Uterus (tissue), 4 donors: ENCODE data around the gene GDI1. TPM values are rescaled to one million over a fixed set of nuclear protein-coding genes. Genes with fewer than 3 reads are reported as not detected.

ENCODE experiments used
- DNase-seq, 2 donors: peaks; one replicate each; pipeline ENCODE4 v3.0.0-alpha.2; 2019 to 2020
- H3K27ac ChIP-seq, 2 donors: fragments of 200-600 bp; sonication (generic); 1 replicate in 1 of 2; 2 replicates in 1 of 2; pipeline ENCODE4 v1.5.1; 2016 to 2018
- H3K27me3 ChIP-seq, 2 donors: fragments of 200-600 bp; sonication (generic); one replicate each; pipeline ENCODE4 v1.5.1; 2018 to 2019; ENCODE audit warnings: control low read depth in 1 of 2
- H3K36me3 ChIP-seq, 2 donors: fragments of 200-600 bp; sonication (generic); one replicate each; pipeline ENCODE4 v1.5.1; 2019; ENCODE audit warnings: control low read depth in 1 of 2
- H3K4me1 ChIP-seq, 2 donors: fragments of 200-600 bp; sonication (generic); one replicate each; pipeline ENCODE4 v1.5.1; 2018 to 2019; ENCODE audit warnings: control low read depth in 1 of 2
- H3K4me3 ChIP-seq, 2 donors: fragments of 200-600 bp; sonication (generic); 1 replicate in 1 of 2; 2 replicates in 1 of 2; pipeline ENCODE4 v1.5.1; 2018 to 2019; ENCODE audit warnings: mild to moderate bottlenecking in 1 of 2
- H3K9me3 ChIP-seq, 2 donors: fragments of 200-600 bp; sonication (generic); one replicate each; pipeline ENCODE4 v1.5.1; 2019; ENCODE audit warnings: control low read depth in 1 of 2
- POLR2A ChIP-seq, 2 donors: fragments of 450-650 bp; IDR thresholded peaks; one replicate each; pipeline ENCODE4 v1.6.1; 2016; ENCODE audit warnings: antibody characterized with exemption in 2 of 2, mild to moderate bottlenecking in 1 of 2, moderate library complexity in 1 of 2
- intact Hi-C: fragments of 100-400 bp; cut with DNase I; formaldehyde crosslinking; loops from one replicate; pipeline ENCODE4 v1.15.1; 2023; ENCODE audit warnings: low total_unique reads
- total RNA-seq, 4 donors: library from RNA; depleted of rRNA in 3 of 4; stranded (reverse); fragments of >200 nt in 3 of 4; gene quantifications; one replicate each; pipeline versions ENCODE4 v1.1.0 to v1.2.4, GENCODE V29; 2014 to 2023
- TF ChIP-seq, protein P1 (sequence below), 4 experiments: fragments of 200-600 bp in 2 of 4; fragments of 450-650 bp in 2 of 4; sonication (generic) in 2 of 4; IDR thresholded peaks; one replicate each; pipeline ENCODE4 v1.5.1; 2016 to 2019; ENCODE audit warnings: antibody characterized with exemption in 4 of 4, mild to moderate bottlenecking in 2 of 4, moderate library complexity in 1 of 4
- donor health status: DM: yes; HTN: yes; CAD: no.

GDI1 gene
- total RNA-seq, 4 donors from 2014 or later, result 100.0 to 175 (median 135) TPM

DNA sequence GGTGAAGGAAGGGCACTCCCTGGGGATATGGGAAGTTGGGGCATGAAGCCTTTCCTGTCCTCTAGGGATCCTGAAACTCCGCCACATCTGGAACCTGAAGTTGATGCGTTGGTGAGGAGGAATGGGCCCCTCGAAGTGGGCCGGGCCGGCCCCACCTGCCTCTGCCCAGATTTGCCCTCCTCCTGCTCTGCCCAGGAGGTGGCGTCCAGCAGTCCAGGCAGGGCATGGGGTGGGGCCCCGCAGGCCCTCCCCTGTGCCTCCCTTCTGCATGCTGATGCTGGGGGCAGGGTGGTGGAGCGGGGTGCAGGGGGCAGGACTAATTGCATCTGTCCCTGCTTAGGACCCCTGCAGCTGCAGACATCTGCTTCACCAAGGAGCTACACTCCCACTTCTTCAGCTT lies 23.8 kb upstream of the GDI1 start:
- intact Hi-C loops, result no loop called here
- Histone ChIP-seq H3K9me3 (no peaks in the 10 kb centered on the region), H3K4me3 (no peak overlapping the region), H3K4me1 (no peaks in the 10 kb centered on the region), H3K36me3 (no peaks in the 10 kb centered on the region), H3K27me3 (no peaks in the 10 kb centered on the region), H3K27ac (peak overlapping the region in 1 of 2 donors; percentile 93)
- TF ChIP-seq, protein P1, sequence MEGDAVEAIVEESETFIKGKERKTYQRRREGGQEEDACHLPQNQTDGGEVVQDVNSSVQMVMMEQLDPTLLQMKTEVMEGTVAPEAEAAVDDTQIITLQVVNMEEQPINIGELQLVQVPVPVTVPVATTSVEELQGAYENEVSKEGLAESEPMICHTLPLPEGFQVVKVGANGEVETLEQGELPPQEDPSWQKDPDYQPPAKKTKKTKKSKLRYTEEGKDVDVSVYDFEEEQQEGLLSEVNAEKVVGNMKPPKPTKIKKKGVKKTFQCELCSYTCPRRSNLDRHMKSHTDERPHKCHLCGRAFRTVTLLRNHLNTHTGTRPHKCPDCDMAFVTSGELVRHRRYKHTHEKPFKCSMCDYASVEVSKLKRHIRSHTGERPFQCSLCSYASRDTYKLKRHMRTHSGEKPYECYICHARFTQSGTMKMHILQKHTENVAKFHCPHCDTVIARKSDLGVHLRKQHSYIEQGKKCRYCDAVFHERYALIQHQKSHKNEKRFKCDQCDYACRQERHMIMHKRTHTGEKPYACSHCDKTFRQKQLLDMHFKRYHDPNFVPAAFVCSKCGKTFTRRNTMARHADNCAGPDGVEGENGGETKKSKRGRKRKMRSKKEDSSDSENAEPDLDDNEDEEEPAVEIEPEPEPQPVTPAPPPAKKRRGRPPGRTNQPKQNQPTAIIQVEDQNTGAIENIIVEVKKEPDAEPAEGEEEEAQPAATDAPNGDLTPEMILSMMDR (IDR thresholded peaks at IDR 0.05), result no peak
- TF ChIP-seq POLR2A (IDR thresholded peaks at IDR 0.05), result no peak
- no peak for DNase-seq

DNA sequence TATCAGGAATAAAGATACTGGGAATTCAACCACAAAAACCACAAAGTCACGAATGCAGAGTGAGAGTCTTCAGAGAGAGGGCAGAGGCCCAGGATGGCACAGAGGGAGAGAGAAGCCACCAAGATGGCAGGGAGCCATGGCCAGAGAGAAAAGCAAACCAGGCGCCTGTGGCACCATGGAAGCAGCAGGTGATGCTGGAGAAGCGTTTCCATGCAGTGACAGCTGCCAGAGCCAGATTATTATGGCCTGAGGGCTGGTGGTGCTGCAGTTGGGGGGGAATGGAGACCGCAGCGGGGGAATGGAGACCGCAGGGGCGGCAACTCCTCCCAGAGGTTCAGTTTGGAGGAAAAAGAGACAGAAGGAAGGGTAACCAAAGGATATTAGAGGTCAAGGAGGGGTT lies 19.8 kb upstream of the GDI1 start:
- no peaks in the 10 kb centered on the region for H3K4me1 ChIP-seq
- H3K4me3 ChIP-seq, result no peak overlapping the region
- no peak overlapping the region for H3K27ac ChIP-seq
- intact Hi-C loops, result no loop called here
- no peaks in the 10 kb centered on the region for H3K9me3 ChIP-seq
- TF ChIP-seq, protein P1 (IDR thresholded peaks at IDR 0.05), result no peak
- no peak for TF ChIP-seq POLR2A (IDR thresholded peaks at IDR 0.05)
- no peaks in the 10 kb centered on the region for H3K27me3 ChIP-seq
- DNase-seq, result no peak
- H3K36me3 ChIP-seq, result no peaks in the 10 kb centered on the region

DNA sequence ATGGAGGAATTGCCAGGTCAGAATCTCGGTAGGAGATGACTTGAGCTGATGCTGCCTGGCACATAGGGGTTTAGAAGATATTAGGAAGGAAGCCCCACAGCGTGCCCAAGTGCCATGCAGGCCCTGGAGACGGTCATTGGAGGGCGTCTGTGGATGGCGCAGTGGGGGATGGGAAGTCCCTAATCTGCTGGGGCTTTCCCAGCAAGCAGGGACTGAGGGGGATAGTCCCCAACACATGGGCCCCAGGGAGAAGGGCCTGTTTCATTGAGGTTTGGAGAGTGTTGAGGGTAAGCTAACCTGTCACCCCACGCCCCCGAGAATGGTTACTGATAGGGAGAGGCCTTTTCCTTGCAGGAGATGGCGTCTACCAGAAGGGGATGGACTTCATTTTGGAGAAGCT lies 17.8 kb upstream of the GDI1 start:
- no peaks in the 10 kb centered on the region for H3K4me1 ChIP-seq
- intact Hi-C loops, result no loop called here
- no peak for TF ChIP-seq POLR2A (IDR thresholded peaks at IDR 0.05)
- TF ChIP-seq, protein P1 (IDR thresholded peaks at IDR 0.05), result no peak
- H3K27ac ChIP-seq, result no peak overlapping the region
- H3K4me3 ChIP-seq, result no peak overlapping the region
- no peaks in the 10 kb centered on the region for H3K36me3 ChIP-seq
- H3K27me3 ChIP-seq, result no peaks in the 10 kb centered on the region
- no peak for DNase-seq
- no peaks in the 10 kb centered on the region for H3K9me3 ChIP-seq

DNA sequence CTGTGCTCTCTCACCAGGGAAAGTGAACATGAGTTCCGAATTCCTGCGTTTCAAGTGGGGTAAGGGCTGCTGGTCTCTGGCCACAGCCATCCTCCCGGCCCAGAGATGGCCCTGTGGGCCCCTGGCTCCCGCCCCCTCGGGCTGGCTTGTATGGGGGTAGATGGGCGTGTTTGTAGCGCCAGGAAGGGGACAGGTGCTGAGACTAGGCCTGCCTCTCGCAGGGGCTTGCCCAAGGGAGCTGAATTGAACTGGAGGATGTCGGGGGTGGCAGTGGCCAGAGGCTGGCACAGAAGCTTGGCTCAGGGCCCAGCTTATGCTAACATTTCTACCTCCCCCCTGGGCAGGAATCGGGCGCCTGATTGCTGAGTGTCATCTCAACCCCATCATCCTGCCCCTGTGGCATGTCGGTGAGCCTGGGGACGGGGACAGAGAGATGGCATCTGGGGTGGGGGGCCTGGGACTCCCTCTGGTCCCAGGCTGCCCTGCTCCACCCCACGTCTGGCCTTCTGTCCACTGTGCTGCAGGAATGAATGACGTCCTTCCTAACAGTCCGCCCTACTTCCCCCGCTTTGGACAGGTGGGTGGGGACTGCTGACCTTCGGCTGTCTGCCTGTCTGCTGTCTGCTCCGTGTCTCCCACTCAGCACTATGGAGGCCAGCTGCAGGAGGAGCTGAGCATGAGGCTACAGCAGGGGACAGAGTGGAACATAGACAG lies 17.1 kb upstream of the GDI1 start:
- Histone ChIP-seq H3K36me3 (no peaks in the 10 kb centered on the region), H3K27ac (no peak overlapping the region), H3K4me1 (no peaks in the 10 kb centered on the region), H3K4me3 (no peak overlapping the region), H3K9me3 (no peaks in the 10 kb centered on the region), H3K27me3 (no peaks in the 10 kb centered on the region)
- no peak for TF ChIP-seq POLR2A (IDR thresholded peaks at IDR 0.05)
- TF ChIP-seq, protein P1 (IDR thresholded peaks at IDR 0.05), result no peak
- DNase-seq, result no peak
- intact Hi-C loops, result no loop called here

DNA sequence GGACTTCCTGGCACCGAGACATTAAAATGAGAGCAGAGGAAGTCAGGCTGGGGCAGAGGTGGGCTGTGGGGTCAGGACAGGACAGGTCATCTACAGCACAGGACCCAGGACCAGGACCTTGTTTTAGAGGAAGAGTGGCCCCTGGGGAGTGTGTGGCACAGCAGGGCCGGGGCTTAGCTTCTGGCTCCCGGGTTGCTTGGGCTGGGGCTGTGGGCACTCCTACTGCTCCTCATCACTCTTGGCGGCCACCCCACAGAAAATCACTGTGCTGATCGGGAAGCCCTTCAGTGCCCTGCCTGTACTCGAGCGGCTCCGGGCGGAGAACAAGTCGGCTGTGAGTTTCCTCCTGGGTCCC lies 16.6 kb upstream of the GDI1 start:
- Histone ChIP-seq H3K27ac (no peak overlapping the region), H3K27me3 (no peaks in the 10 kb centered on the region), H3K36me3 (no peaks in the 10 kb centered on the region), H3K4me1 (no peaks in the 10 kb centered on the region), H3K9me3 (no peaks in the 10 kb centered on the region), H3K4me3 (no peak overlapping the region)
- intact Hi-C loops, result no loop called here
- TF ChIP-seq POLR2A (IDR thresholded peaks at IDR 0.05), result no peak
- TF ChIP-seq, protein P1 (IDR thresholded peaks at IDR 0.05), result no peak
- no peak for DNase-seq
